Measurements from ENCODE around the gene ARMC6.

DNA sequence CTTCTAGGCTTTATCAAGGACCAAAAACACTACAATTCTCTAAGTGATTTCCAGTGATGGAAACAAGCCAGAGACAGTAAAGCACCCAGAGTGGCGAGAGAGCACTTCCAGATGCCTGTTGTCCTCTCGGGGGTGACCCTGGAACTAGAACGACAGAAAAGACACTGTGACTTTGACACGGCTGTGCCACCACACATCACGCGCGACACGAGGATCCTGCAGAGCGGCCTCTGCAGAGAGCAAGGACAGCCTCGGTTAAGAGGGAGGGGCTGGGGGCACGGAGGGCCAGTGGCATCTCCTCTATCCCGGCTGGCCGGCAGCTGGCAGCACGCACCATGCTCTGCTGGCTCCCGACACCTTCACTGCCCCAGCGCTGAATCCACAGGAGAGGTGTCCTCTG is 42.4 kb upstream of the ARMC6 start:
- TF ChIP-seq, protein P1, sequence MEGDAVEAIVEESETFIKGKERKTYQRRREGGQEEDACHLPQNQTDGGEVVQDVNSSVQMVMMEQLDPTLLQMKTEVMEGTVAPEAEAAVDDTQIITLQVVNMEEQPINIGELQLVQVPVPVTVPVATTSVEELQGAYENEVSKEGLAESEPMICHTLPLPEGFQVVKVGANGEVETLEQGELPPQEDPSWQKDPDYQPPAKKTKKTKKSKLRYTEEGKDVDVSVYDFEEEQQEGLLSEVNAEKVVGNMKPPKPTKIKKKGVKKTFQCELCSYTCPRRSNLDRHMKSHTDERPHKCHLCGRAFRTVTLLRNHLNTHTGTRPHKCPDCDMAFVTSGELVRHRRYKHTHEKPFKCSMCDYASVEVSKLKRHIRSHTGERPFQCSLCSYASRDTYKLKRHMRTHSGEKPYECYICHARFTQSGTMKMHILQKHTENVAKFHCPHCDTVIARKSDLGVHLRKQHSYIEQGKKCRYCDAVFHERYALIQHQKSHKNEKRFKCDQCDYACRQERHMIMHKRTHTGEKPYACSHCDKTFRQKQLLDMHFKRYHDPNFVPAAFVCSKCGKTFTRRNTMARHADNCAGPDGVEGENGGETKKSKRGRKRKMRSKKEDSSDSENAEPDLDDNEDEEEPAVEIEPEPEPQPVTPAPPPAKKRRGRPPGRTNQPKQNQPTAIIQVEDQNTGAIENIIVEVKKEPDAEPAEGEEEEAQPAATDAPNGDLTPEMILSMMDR (conservative IDR thresholded peaks at IDR 0.05; ENCODE audit: low read length) = no peak
- TF ChIP-seq EZH2phosphoT487 (IDR thresholded peaks at IDR 0.05; ENCODE audit: borderline replicate concordance, low read depth, low read length) = no peak

Measured in OCI-LY7 (cell line).